C4-2B (cell line): ENCODE data around the gene GRIA1.

Experiments
- H3K27ac ChIP-seq: fragments of 450-650 bp; 2 replicates; pipeline ENCODE4 v1.5.1; 2017
- ZFX ChIP-seq: fragments of 450-650 bp; IDR thresholded peaks from 2 replicates; pipeline ENCODE4 v1.6.1; 2017
- TF ChIP-seq, protein P1 (sequence below): fragments of 450-650 bp; conservative IDR thresholded peaks from 2 replicates; pipeline ENCODE4 v1.5.1; 2017; ENCODE audit warnings: mild to moderate bottlenecking

GRIA1 gene

DNA sequence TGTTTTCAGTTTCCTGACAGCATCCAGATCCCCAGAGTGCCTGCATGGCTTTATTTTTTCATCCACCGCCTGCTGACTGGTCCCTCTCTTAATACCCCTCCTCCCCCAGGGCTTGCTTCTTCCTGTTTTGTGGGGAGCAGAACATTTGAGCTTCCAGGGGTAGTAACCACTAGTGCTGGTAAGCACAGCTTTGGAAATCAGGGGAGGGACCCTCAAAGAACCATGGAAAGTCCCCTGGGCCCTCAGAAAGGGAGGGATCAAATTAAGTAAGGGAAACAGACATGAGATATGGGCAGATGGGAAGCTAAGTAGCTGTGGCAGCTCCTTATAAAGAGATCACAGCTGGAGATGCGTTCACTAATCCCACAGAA lies 26.8 kb downstream of the GRIA1 start:
- TF ChIP-seq ZFX, result no peak
- TF ChIP-seq, protein P1, sequence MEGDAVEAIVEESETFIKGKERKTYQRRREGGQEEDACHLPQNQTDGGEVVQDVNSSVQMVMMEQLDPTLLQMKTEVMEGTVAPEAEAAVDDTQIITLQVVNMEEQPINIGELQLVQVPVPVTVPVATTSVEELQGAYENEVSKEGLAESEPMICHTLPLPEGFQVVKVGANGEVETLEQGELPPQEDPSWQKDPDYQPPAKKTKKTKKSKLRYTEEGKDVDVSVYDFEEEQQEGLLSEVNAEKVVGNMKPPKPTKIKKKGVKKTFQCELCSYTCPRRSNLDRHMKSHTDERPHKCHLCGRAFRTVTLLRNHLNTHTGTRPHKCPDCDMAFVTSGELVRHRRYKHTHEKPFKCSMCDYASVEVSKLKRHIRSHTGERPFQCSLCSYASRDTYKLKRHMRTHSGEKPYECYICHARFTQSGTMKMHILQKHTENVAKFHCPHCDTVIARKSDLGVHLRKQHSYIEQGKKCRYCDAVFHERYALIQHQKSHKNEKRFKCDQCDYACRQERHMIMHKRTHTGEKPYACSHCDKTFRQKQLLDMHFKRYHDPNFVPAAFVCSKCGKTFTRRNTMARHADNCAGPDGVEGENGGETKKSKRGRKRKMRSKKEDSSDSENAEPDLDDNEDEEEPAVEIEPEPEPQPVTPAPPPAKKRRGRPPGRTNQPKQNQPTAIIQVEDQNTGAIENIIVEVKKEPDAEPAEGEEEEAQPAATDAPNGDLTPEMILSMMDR, result no peak

GRCh38 chr5:153520137-153520536 lies 29.7 kb downstream of the GRIA1 start:
- no peak overlapping the region for H3K27ac ChIP-seq
- no peak for TF ChIP-seq ZFX
- TF ChIP-seq, protein P1, result no peak

More for the DNA sequence above, 26.8 kb downstream of the GRIA1 start:
- H3K27ac ChIP-seq, result no peak overlapping the region

DNA sequence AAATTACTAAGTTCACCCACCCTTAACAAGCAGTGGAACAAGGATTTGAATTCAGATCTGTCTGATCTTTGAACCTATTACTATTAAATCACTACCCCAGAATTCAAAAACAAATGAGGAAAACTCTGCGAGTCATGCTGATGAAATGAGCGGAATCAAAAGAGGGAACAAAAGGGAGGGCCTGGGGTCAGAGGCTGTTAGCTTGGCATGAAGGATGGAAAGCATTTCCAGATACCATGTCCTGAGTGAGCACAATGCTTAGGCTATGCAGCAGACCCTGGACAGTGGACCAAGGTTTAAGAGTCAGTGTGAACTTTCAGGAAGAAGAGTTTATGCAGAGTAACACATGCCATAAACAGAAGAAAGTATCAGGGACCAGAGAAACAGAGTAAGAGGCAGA lies 30.5 kb downstream of the GRIA1 start:
- no peak overlapping the region for H3K27ac ChIP-seq
- TF ChIP-seq, protein P1, result no peak
- no peak for TF ChIP-seq ZFX

GRCh38 chr5:153523211-153523610 lies 32.7 kb downstream of the GRIA1 start:
- H3K27ac ChIP-seq, result no peak overlapping the region
- no peak for TF ChIP-seq ZFX
- TF ChIP-seq, protein P1, result no peak

GRCh38 chr5:153523831-153524230 lies 33.4 kb downstream of the GRIA1 start:
- no peak overlapping the region for H3K27ac ChIP-seq
- no peak for TF ChIP-seq ZFX
- TF ChIP-seq, protein P1, result no peak

DNA sequence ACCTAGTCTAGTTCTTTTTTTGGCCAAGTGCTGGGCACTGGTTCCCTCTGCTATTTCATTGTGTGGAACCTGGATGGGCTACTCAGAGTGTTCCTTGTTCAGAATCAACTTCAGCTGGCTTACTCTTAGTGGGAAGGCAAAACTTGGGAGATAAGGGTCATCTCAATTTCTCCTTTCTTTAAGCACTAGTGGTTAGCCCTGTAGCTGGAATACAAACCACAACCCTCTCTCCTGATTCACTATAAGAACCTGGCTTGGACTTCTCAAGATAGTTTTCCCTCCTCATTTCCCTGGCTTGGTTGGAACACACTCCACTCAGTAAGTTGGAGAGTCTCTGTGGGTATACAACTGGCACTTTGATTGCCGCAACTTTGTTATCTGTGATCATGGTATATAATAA lies 35.1 kb downstream of the GRIA1 start:
- TF ChIP-seq, protein P1, result no peak
- TF ChIP-seq ZFX, result no peak
- no peak overlapping the region for H3K27ac ChIP-seq

GRCh38 chr5:153530357-153531143 lies 40.1 kb downstream of the GRIA1 start:
- H3K27ac ChIP-seq, result no peak overlapping the region
- TF ChIP-seq, protein P1, result no peak
- no peak for TF ChIP-seq ZFX
